Effector memory CD8-positive, alpha-beta T cell (primary cell): ENCODE measurements around the gene ST14.

Experiments
- ATAC-seq: fragments of 150-1000 bp; cut with Tn5 transposase; replicated peaks from 2 replicates; pipeline ENCODE4 v1.10.0; 2021; ENCODE audit warnings: mild to moderate bottlenecking, moderate library complexity
- DNase-seq, 3 experiments: peaks; one replicate each; pipeline ENCODE4 v3.0.0; 2021
- H3K27ac Mint-ChIP-seq, 2 donors: one replicate each; pipeline ENCODE4 v1.8.0; 2022; ENCODE audit warnings: mild to moderate bottlenecking in 2 of 2, mixed read lengths in 2 of 2, moderate library complexity in 2 of 2
- H3K27me3 Mint-ChIP-seq, 2 donors: one replicate each; pipeline ENCODE4 v1.8.0; 2022; ENCODE audit warnings: mixed read lengths in 2 of 2
- H3K36me3 Mint-ChIP-seq: one replicate; pipeline ENCODE4 v1.8.0; 2022; ENCODE audit warnings: mild to moderate bottlenecking, moderate library complexity, mixed read lengths; ENCODE audit not compliant: insufficient read depth
- H3K4me1 Mint-ChIP-seq, 2 donors: one replicate each; pipeline ENCODE4 v1.8.0; 2022; ENCODE audit warnings: low read depth in 2 of 2, mixed read lengths in 2 of 2
- H3K4me3 Mint-ChIP-seq, 2 donors: one replicate each; pipeline ENCODE4 v1.8.0; 2022; ENCODE audit warnings: mild to moderate bottlenecking in 2 of 2, mixed read lengths in 2 of 2, moderate library complexity in 2 of 2
- H3K9me3 Mint-ChIP-seq, 2 donors: one replicate each; pipeline ENCODE4 v1.8.0; 2022; ENCODE audit warnings: mixed read lengths in 2 of 2
- total RNA-seq, 9 experiments: gene quantifications; one replicate each; lab custom pipeline; 2026; lab: John Stamatoyannopoulos, UW

The ST14 gene
- 0 to 0.25 (median 0) reads per million in 9 experiments for total RNA-seq

GRCh38 chr11:130159657-130160497 lies at the start of gene ST14:
Gene ST14, plus strand, starts transcription at chr11:130159782. Its CDS starts 198 bp downstream, at chr11:130159980.
- H3K4me3 Mint-ChIP-seq, result peak within 1 kb of the TSS; percentile 39 to 67
- DNase-seq, result no peak
- H3K27me3 Mint-ChIP-seq, result peaks cover 59 to 84% of the 10 kb centered on the region in 2 donors
- H3K27ac Mint-ChIP-seq, result no peak within 1 kb of the TSS
- peak; percentile 37 for ATAC-seq
- peaks cover 0 to 14% of the 10 kb centered on the region in 2 donors for H3K4me1 Mint-ChIP-seq
- no peaks in the 10 kb centered on the region for H3K36me3 Mint-ChIP-seq
- H3K9me3 Mint-ChIP-seq, result no peaks in the 10 kb centered on the region

- Mint-ChIP-seq H3K36me3 (peaks cover 7% of the 10 kb centered on the region), H3K4me3 (no peak overlapping the region), H3K4me1 (peaks cover 4 to 10% of the 10 kb centered on the region in 2 donors), H3K27me3 (no peaks in the 10 kb centered on the region), H3K27ac (no peak overlapping the region), H3K9me3 (no peaks in the 10 kb centered on the region)
- ATAC-seq, result no peak
- DNase-seq, result no peak
Measured at GRCh38 chr11:130110339-130111108, 49.1 kb upstream of the ST14 start.

- no peak overlapping the region for H3K27ac Mint-ChIP-seq
- H3K9me3 Mint-ChIP-seq, result no peaks in the 10 kb centered on the region
- peaks cover 0 to 4% of the 10 kb centered on the region in 2 donors for H3K4me1 Mint-ChIP-seq
- ATAC-seq, result no peak
- H3K27me3 Mint-ChIP-seq, result no peaks in the 10 kb centered on the region
- H3K36me3 Mint-ChIP-seq, result peaks cover 5% of the 10 kb centered on the region
- DNase-seq, result no peak
- no peak overlapping the region for H3K4me3 Mint-ChIP-seq
Measured at GRCh38 chr11:130112071-130112830, 47.3 kb upstream of the ST14 start.

GRCh38 chr11:130114281-130114680 lies 45.3 kb upstream of the ST14 start:
- Mint-ChIP-seq H3K27ac (no peak overlapping the region), H3K27me3 (no peaks in the 10 kb centered on the region), H3K36me3 (peaks cover 3% of the 10 kb centered on the region), H3K9me3 (no peaks in the 10 kb centered on the region), H3K4me3 (no peak overlapping the region), H3K4me1 (peaks cover 7 to 17% of the 10 kb centered on the region in 2 donors)
- DNase-seq, result no peak
- no peak for ATAC-seq

GRCh38 chr11:130114726-130115125 lies 44.9 kb upstream of the ST14 start:
- Mint-ChIP-seq H3K9me3 (no peaks in the 10 kb centered on the region), H3K27me3 (no peaks in the 10 kb centered on the region), H3K4me1 (peaks cover 10 to 22% of the 10 kb centered on the region in 2 donors), H3K4me3 (no peak overlapping the region), H3K27ac (no peak overlapping the region), H3K36me3 (peaks cover 3% of the 10 kb centered on the region)
- DNase-seq, result no peak
- ATAC-seq, result no peak

- DNase-seq, result no peak
- no peak overlapping the region for H3K4me3 Mint-ChIP-seq
- H3K9me3 Mint-ChIP-seq, result no peaks in the 10 kb centered on the region
- peaks cover 12 to 25% of the 10 kb centered on the region in 2 donors for H3K4me1 Mint-ChIP-seq
- H3K36me3 Mint-ChIP-seq, result no peaks in the 10 kb centered on the region
- peak overlapping the region in 1 of 2 donors; percentile 28 for H3K27ac Mint-ChIP-seq
- ATAC-seq, result no peak
- H3K27me3 Mint-ChIP-seq, result no peaks in the 10 kb centered on the region
Measured at GRCh38 chr11:130115218-130115617, 44.4 kb upstream of the ST14 start.

- Mint-ChIP-seq H3K4me3 (no peak overlapping the region), H3K36me3 (peaks cover 10% of the 10 kb centered on the region), H3K4me1 (peaks cover 12 to 27% of the 10 kb centered on the region in 2 donors), H3K27ac (peak overlapping the region; percentile 17 to 76), H3K27me3 (no peaks in the 10 kb centered on the region), H3K9me3 (no peaks in the 10 kb centered on the region)
- no peak for ATAC-seq
- DNase-seq, result no peak
Measured at GRCh38 chr11:130118165-130118564, 41.4 kb upstream of the ST14 start.

- Mint-ChIP-seq H3K9me3 (no peaks in the 10 kb centered on the region), H3K4me3 (peak overlapping the region; percentile 37 to 52), H3K4me1 (peaks cover 12 to 27% of the 10 kb centered on the region in 2 donors), H3K27me3 (no peaks in the 10 kb centered on the region), H3K36me3 (peaks cover 13% of the 10 kb centered on the region), H3K27ac (peak overlapping the region; percentile 55 to 76)
- peak; percentile 18 to 19 (median 19) for DNase-seq
- peak; percentile 95 for ATAC-seq
Measured at GRCh38 chr11:130118636-130119387, 40.8 kb upstream of the ST14 start.

GRCh38 chr11:130120045-130120444 lies 39.5 kb upstream of the ST14 start:
- ATAC-seq (no peak), DNase-seq (no peak)
- no peaks in the 10 kb centered on the region for H3K27me3 Mint-ChIP-seq
- no peak overlapping the region for H3K4me3 Mint-ChIP-seq
- H3K36me3 Mint-ChIP-seq, result peaks cover 13% of the 10 kb centered on the region
- H3K4me1 Mint-ChIP-seq, result peaks cover 12 to 27% of the 10 kb centered on the region in 2 donors
- no peaks in the 10 kb centered on the region for H3K9me3 Mint-ChIP-seq
- H3K27ac Mint-ChIP-seq, result peak overlapping the region in 1 of 2 donors; percentile 76

- Mint-ChIP-seq H3K27me3 (no peaks in the 10 kb centered on the region), H3K27ac (no peak overlapping the region), H3K9me3 (no peaks in the 10 kb centered on the region), H3K4me1 (peaks cover 12 to 27% of the 10 kb centered on the region in 2 donors), H3K36me3 (peaks cover 13% of the 10 kb centered on the region), H3K4me3 (no peak overlapping the region)
- no peak for DNase-seq
- ATAC-seq, result no peak
Measured at GRCh38 chr11:130121445-130121978, 38.1 kb upstream of the ST14 start.

GRCh38 chr11:130122141-130122575 lies 37.4 kb upstream of the ST14 start:
- no peak overlapping the region for H3K4me3 Mint-ChIP-seq
- no peaks in the 10 kb centered on the region for H3K9me3 Mint-ChIP-seq
- H3K4me1 Mint-ChIP-seq, result peaks cover 12 to 27% of the 10 kb centered on the region in 2 donors
- H3K36me3 Mint-ChIP-seq, result peaks cover 13% of the 10 kb centered on the region
- H3K27me3 Mint-ChIP-seq, result no peaks in the 10 kb centered on the region
- no peak overlapping the region for H3K27ac Mint-ChIP-seq
- ATAC-seq (no peak), DNase-seq (no peak)

GRCh38 chr11:130123414-130124040 lies 36.1 kb upstream of the ST14 start:
- Mint-ChIP-seq H3K4me3 (no peak overlapping the region), H3K36me3 (peaks cover 13% of the 10 kb centered on the region), H3K27ac (peak overlapping the region in 1 of 2 donors; percentile 10), H3K4me1 (peaks cover 12 to 21% of the 10 kb centered on the region in 2 donors), H3K27me3 (no peaks in the 10 kb centered on the region), H3K9me3 (no peaks in the 10 kb centered on the region)
- DNase-seq (no peak), ATAC-seq (no peak)
